Karpas-422 (cell line): Measurements from ENCODE around the gene MIOX. TPM values are rescaled to one million over a fixed set of nuclear protein-coding genes. Genes with fewer than 3 reads are reported as not detected.

ENCODE experiments used
- DNase-seq: peaks from one replicate; pipeline ENCODE4 v3.0.0-alpha.2; 2015
- H2AFZ ChIP-seq: fragments of 200-600 bp; sonication (generic); 2 replicates; pipeline ENCODE4 v1.6.1; 2014; ENCODE audit warnings: antibody characterized with exemption, low read length, mixed read lengths
- H3K27ac ChIP-seq: fragments of 200-600 bp; sonication (generic); 2 replicates; pipeline ENCODE4 v1.5.1; 2014; ENCODE audit warnings: mild to moderate bottlenecking, low read length, moderate library complexity
- H3K27me3 ChIP-seq: fragments of 200-600 bp; sonication (generic); 2 replicates; pipeline ENCODE4 v1.6.1; 2014; ENCODE audit warnings: low read length, mixed read lengths
- H3K36me3 ChIP-seq: fragments of 200-600 bp; sonication (generic); 2 replicates; pipeline ENCODE4 v1.6.1; 2014; ENCODE audit warnings: low read length, mixed read lengths; ENCODE audit not compliant: insufficient read depth
- H3K4me1 ChIP-seq: fragments of 200-600 bp; sonication (generic); 2 replicates; pipeline ENCODE4 v1.6.1; 2014; ENCODE audit warnings: mild to moderate bottlenecking, low read length, mixed read lengths
- H3K4me2 ChIP-seq: fragments of 200-600 bp; sonication (generic); 2 replicates; pipeline ENCODE4 v1.6.1; 2014; ENCODE audit warnings: low read length, low read depth, mild to moderate bottlenecking; ENCODE audit not compliant: poor library complexity, severe bottlenecking
- H3K4me3 ChIP-seq: fragments of 200-600 bp; sonication (generic); 2 replicates; pipeline ENCODE4 v1.5.1; 2014; ENCODE audit warnings: mild to moderate bottlenecking, antibody characterized with exemption, low read length, mixed read lengths
- H3K79me2 ChIP-seq: fragments of 200-600 bp; sonication (generic); 2 replicates; pipeline ENCODE4 v1.6.1; 2014; ENCODE audit warnings: mild to moderate bottlenecking, low read length, mixed read lengths
- H3K9ac ChIP-seq: fragments of 200-600 bp; sonication (generic); 2 replicates; pipeline ENCODE4 v1.6.0; 2014; ENCODE audit warnings: low read length
- H3K9me2 ChIP-seq: fragments of 200-600 bp; sonication (generic), shearing (Covaris generic); replicated peaks from 2 replicates; pipeline ENCODE4 v1.6.0; 2014; ENCODE audit warnings: mild to moderate bottlenecking, low read length, moderate library complexity; ENCODE audit not compliant: insufficient read depth
- H3K9me3 ChIP-seq: fragments of 300-700, 200-600 bp; sonication (generic); 2 replicates; pipeline ENCODE4 v1.6.1; 2014; ENCODE audit warnings: low read length, mixed read lengths
- H4K20me1 ChIP-seq: fragments of 200-600 bp; sonication (generic); 2 replicates; pipeline ENCODE4 v1.6.1; 2014; ENCODE audit warnings: mild to moderate bottlenecking, antibody characterized with exemption, low read length, low read depth; ENCODE audit not compliant: insufficient read depth
- total RNA-seq: library from RNA; depleted of rRNA; stranded (reverse); fragments of >200 nt; shearing (Covaris generic); gene quantifications from 2 replicates; pipeline ENCODE4 v1.2.3, GENCODE V29; 2014; ENCODE audit warnings: low replicate concordance; rRNA removed

The MIOX gene
- total RNA-seq = 0.93 and 3.9 TPM in 2 replicates

- H3K36me3 ChIP-seq = no peaks in the 10 kb centered on the region
- peak within 1 kb of the TSS; percentile 61 for H3K9ac ChIP-seq
- no peak within 1 kb of the TSS for H3K27ac ChIP-seq
- H3K4me2 ChIP-seq = peak within 1 kb of the TSS; percentile 43
- peak within 1 kb of the TSS; percentile 53; the same call in 1 of the 2 replicates for H3K4me3 ChIP-seq
- H3K79me2 ChIP-seq = no peaks in the 10 kb centered on the region
- H3K9me2 ChIP-seq = no peaks in the 10 kb centered on the region
- H3K4me1 ChIP-seq = peaks cover 20% of the 10 kb centered on the region
- H3K27me3 ChIP-seq = no peaks in the 10 kb centered on the region
- no peak for DNase-seq
- no peaks in the 10 kb centered on the region for H3K9me3 ChIP-seq
- peak within 1 kb of the TSS; percentile 84; the same call in 1 of the 2 replicates for H2AFZ ChIP-seq
- no peaks in the 10 kb centered on the region for H4K20me1 ChIP-seq
Measured at GRCh38 chr22:50486561-50487289, at the start of gene MIOX. Gene MIOX (plus strand): TSS chr22:50486859. CDS start chr22:50486898, 39 bp downstream.

- no peak overlapping the region for H2AFZ ChIP-seq
- no peak overlapping the region for H3K9ac ChIP-seq
- H3K4me3 ChIP-seq = no peak overlapping the region
- 0 out of 2 replicates have a peak, but pooled peaks cover 3% of the 10 kb centered on the region for H3K36me3 ChIP-seq
- H3K9me3 ChIP-seq = no peaks in the 10 kb centered on the region
- H3K4me1 ChIP-seq = no peaks in the 10 kb centered on the region
- no peak for DNase-seq
- H4K20me1 ChIP-seq = no peaks in the 10 kb centered on the region
- no peak overlapping the region for H3K4me2 ChIP-seq
- H3K27me3 ChIP-seq = no peaks in the 10 kb centered on the region
- H3K9me2 ChIP-seq = no peaks in the 10 kb centered on the region
- H3K27ac ChIP-seq = no peak overlapping the region
- no peaks in the 10 kb centered on the region for H3K79me2 ChIP-seq
Measured at GRCh38 chr22:50437511-50438304, 49.0 kb upstream of the MIOX start.

- Histone ChIP-seq H4K20me1 (no peaks in the 10 kb centered on the region), H3K4me1 (no peaks in the 10 kb centered on the region), H3K27me3 (no peaks in the 10 kb centered on the region), H3K27ac (no peak overlapping the region), H3K36me3 (0 out of 2 replicates have a peak, but pooled peaks cover 3% of the 10 kb centered on the region), H3K4me3 (no peak overlapping the region), H3K79me2 (no peaks in the 10 kb centered on the region), H2AFZ (no peak overlapping the region), H3K9ac (no peak overlapping the region), H3K9me2 (no peaks in the 10 kb centered on the region), H3K9me3 (no peaks in the 10 kb centered on the region), H3K4me2 (no peak overlapping the region)
- DNase-seq = no peak
Measured at GRCh38 chr22:50438305-50439275, 48.1 kb upstream of the MIOX start.

GRCh38 chr22:50439314-50439870 lies 47.3 kb upstream of the MIOX start:
- H2AFZ ChIP-seq = no peak overlapping the region
- no peak overlapping the region for H3K4me2 ChIP-seq
- no peaks in the 10 kb centered on the region for H4K20me1 ChIP-seq
- no peaks in the 10 kb centered on the region for H3K9me3 ChIP-seq
- DNase-seq = no peak
- no peak overlapping the region for H3K4me3 ChIP-seq
- H3K27ac ChIP-seq = no peak overlapping the region
- no peaks in the 10 kb centered on the region for H3K9me2 ChIP-seq
- H3K9ac ChIP-seq = no peak overlapping the region
- no peaks in the 10 kb centered on the region for H3K4me1 ChIP-seq
- H3K36me3 ChIP-seq = 0 out of 2 replicates have a peak, but pooled peaks cover 3% of the 10 kb centered on the region
- no peaks in the 10 kb centered on the region for H3K79me2 ChIP-seq
- no peaks in the 10 kb centered on the region for H3K27me3 ChIP-seq

- H3K4me2 ChIP-seq = no peak overlapping the region
- no peak overlapping the region for H3K4me3 ChIP-seq
- no peaks in the 10 kb centered on the region for H3K9me3 ChIP-seq
- H3K4me1 ChIP-seq = no peaks in the 10 kb centered on the region
- no peak overlapping the region for H3K9ac ChIP-seq
- DNase-seq = no peak
- no peak overlapping the region for H3K27ac ChIP-seq
- 0 out of 2 replicates have a peak, but pooled peaks cover 3% of the 10 kb centered on the region for H3K36me3 ChIP-seq
- H3K9me2 ChIP-seq = no peaks in the 10 kb centered on the region
- H4K20me1 ChIP-seq = no peaks in the 10 kb centered on the region
- H3K79me2 ChIP-seq = no peaks in the 10 kb centered on the region
- no peaks in the 10 kb centered on the region for H3K27me3 ChIP-seq
- no peak overlapping the region for H2AFZ ChIP-seq
Measured at GRCh38 chr22:50439871-50440331, 46.8 kb upstream of the MIOX start.

GRCh38 chr22:50440544-50441249 lies 46.0 kb upstream of the MIOX start:
- Histone ChIP-seq H3K4me2 (no peak overlapping the region), H3K9ac (no peak overlapping the region), H4K20me1 (peaks cover 3% of the 10 kb centered on the region; the same call in 1 of the 2 replicates), H3K79me2 (no peaks in the 10 kb centered on the region), H2AFZ (no peak overlapping the region), H3K4me3 (no peak overlapping the region), H3K27ac (no peak overlapping the region), H3K4me1 (peaks cover 5% of the 10 kb centered on the region), H3K9me2 (no peaks in the 10 kb centered on the region), H3K36me3 (0 out of 2 replicates have a peak, but pooled peaks cover 3% of the 10 kb centered on the region), H3K9me3 (no peaks in the 10 kb centered on the region), H3K27me3 (no peaks in the 10 kb centered on the region)
- no peak for DNase-seq

- Histone ChIP-seq H3K4me3 (no peak overlapping the region), H3K36me3 (0 out of 2 replicates have a peak, but pooled peaks cover 3% of the 10 kb centered on the region), H3K27ac (no peak overlapping the region), H3K9me2 (no peaks in the 10 kb centered on the region), H3K27me3 (no peaks in the 10 kb centered on the region), H3K9me3 (no peaks in the 10 kb centered on the region), H2AFZ (no peak overlapping the region), H3K9ac (no peak overlapping the region), H4K20me1 (peaks cover 6% of the 10 kb centered on the region; the same call in 1 of the 2 replicates), H3K4me2 (no peak overlapping the region), H3K4me1 (peaks cover 8% of the 10 kb centered on the region), H3K79me2 (no peaks in the 10 kb centered on the region)
- no peak for DNase-seq
Measured at GRCh38 chr22:50441428-50441993, 45.1 kb upstream of the MIOX start.
